Hepatocyte (in vitro differentiated cells): ENCODE data around the gene PHLDB1.

ENCODE experiments used
- CTCF ChIP-seq: fragments of 200-600 bp; sonication (generic); IDR thresholded peaks from 2 replicates; pipeline ENCODE4 v1.5.1; 2016; ENCODE audit warnings: antibody characterized with exemption, mild to moderate bottlenecking; ENCODE audit not compliant: poor library complexity
- EZH2 ChIP-seq: fragments of 200-600 bp; sonication (generic); IDR thresholded peaks from 2 replicates; pipeline ENCODE4 v1.6.1; 2016; ENCODE audit warnings: antibody characterized with exemption, mild to moderate bottlenecking, borderline replicate concordance
- EZH2phosphoT487 ChIP-seq: fragments of 200-600 bp; sonication (generic); IDR thresholded peaks from one replicate; pipeline ENCODE4 v1.6.1; 2018; ENCODE audit warnings: antibody characterized with exemption, mild to moderate bottlenecking, low read depth, moderate library complexity; ENCODE audit not compliant: unreplicated experiment, severe bottlenecking

GRCh38 chr11:118641397-118642019 lies 34.1 kb downstream of the PHLDB1 start:
- TF ChIP-seq CTCF (no peak), EZH2phosphoT487 (no peak), EZH2 (no peak)
